Naive thymus-derived CD4-positive, alpha-beta T cell (primary cell): ENCODE measurements around the gene BAIAP2. TPM values are rescaled to one million over a fixed set of nuclear protein-coding genes. Genes with fewer than 3 reads are reported as not detected.

Source experiments
- ATAC-seq: fragments of 150-1000 bp; cut with Tn5 transposase; 2 replicates; pipeline ENCODE4 v1.10.0; 2021; ENCODE audit warnings: mild to moderate bottlenecking, moderate library complexity
- CTCF ChIA-PET: fragments of 350-600 bp; sonication (Branson Sonifier 250); formaldehyde crosslinking; loops from one replicate; lab custom pipeline; 2021; ENCODE audit warnings: antibody characterized with exemption; lab: Charles Lee
- POLR2A ChIA-PET: fragments of 350-600 bp; sonication (Branson Sonifier 250); formaldehyde crosslinking; loops from one replicate; lab custom pipeline; 2021; ENCODE audit warnings: antibody characterized with exemption, inconsistent platforms; lab: Charles Lee
- DNase-seq, 9 donors: peaks; one replicate each; pipeline versions ENCODE4 v3.0.0 to v3.0.0-alpha.2; 2020 to 2022; ENCODE audit warnings: mixed read lengths in 1 of 9
- H3K27ac ChIP-seq: one replicate; pipeline ENCODE4 v1.7.0; 2013; ENCODE audit warnings: mild to moderate bottlenecking, low read depth, low read length, moderate library complexity
- H3K27me3 ChIP-seq, 2 donors: one replicate each; pipeline ENCODE4 v1.7.0; 2013; ENCODE audit warnings: low read length in 2 of 2, mild to moderate bottlenecking in 2 of 2, moderate library complexity in 2 of 2; ENCODE audit not compliant: control insufficient read depth in 2 of 2, insufficient read depth in 2 of 2
- H3K36me3 ChIP-seq, 3 experiments: 1 replicate in 2 of 3; 2 replicates in 1 of 3; pipeline ENCODE4 v1.7.0; 2013; ENCODE audit warnings: low read length in 3 of 3, mild to moderate bottlenecking in 3 of 3, moderate library complexity in 1 of 3; ENCODE audit not compliant: insufficient read depth in 3 of 3, control insufficient read depth in 2 of 3
- H3K4me1 ChIP-seq, 2 donors: one replicate each; pipeline ENCODE4 v1.7.0; 2013; ENCODE audit warnings: low read length in 2 of 2, mild to moderate bottlenecking in 2 of 2, moderate library complexity in 1 of 2; ENCODE audit not compliant: control insufficient read depth in 2 of 2, insufficient read depth in 2 of 2
- H3K4me3 ChIP-seq: 2 replicates; pipeline ENCODE4 v1.7.0; 2013; ENCODE audit warnings: mild to moderate bottlenecking, low read length
- H3K9me3 ChIP-seq, 3 experiments: 1 replicate in 2 of 3; 2 replicates in 1 of 3; pipeline ENCODE4 v1.7.0; 2013; ENCODE audit warnings: low read length in 3 of 3; ENCODE audit not compliant: control insufficient read depth in 2 of 3
- H3K27ac Mint-ChIP-seq, 9 donors: one replicate each; pipeline ENCODE4 v1.8.0; 2020 to 2022; ENCODE audit warnings: mixed read lengths in 9 of 9, mild to moderate bottlenecking in 8 of 9, moderate library complexity in 5 of 9, inconsistent platforms in 2 of 9
- H3K27me3 Mint-ChIP-seq, 5 donors: one replicate each; pipeline ENCODE4 v1.8.0; 2021 to 2022; ENCODE audit warnings: mixed read lengths in 5 of 5, mild to moderate bottlenecking in 1 of 5
- H3K36me3 Mint-ChIP-seq, 5 donors: one replicate each; pipeline ENCODE4 v1.8.0; 2020 to 2022; ENCODE audit warnings: mixed read lengths in 5 of 5, mild to moderate bottlenecking in 3 of 5, inconsistent platforms in 1 of 5
- H3K4me1 Mint-ChIP-seq, 7 donors: one replicate each; pipeline ENCODE4 v1.8.0; 2020 to 2022; ENCODE audit warnings: mixed read lengths in 7 of 7, mild to moderate bottlenecking in 3 of 7, inconsistent platforms in 1 of 7
- H3K4me3 Mint-ChIP-seq, 10 donors: one replicate each; pipeline ENCODE4 v1.8.0; 2020 to 2022; ENCODE audit warnings: mild to moderate bottlenecking in 10 of 10, mixed read lengths in 10 of 10, moderate library complexity in 6 of 10, inconsistent platforms in 2 of 10
- H3K9me3 Mint-ChIP-seq, 11 donors: one replicate each; pipeline ENCODE4 v1.8.0; 2020 to 2022; ENCODE audit warnings: mixed read lengths in 11 of 11, mild to moderate bottlenecking in 4 of 11, inconsistent platforms in 1 of 11, moderate library complexity in 1 of 11
- intact Hi-C, 2 donors: fragments of 100-400 bp; cut with micrococcal nuclease; formaldehyde crosslinking; loops; one replicate each; pipeline ENCODE4 v1.15.1; 2023
- polyA plus RNA-seq, 2 donors: library from polyadenylated mRNA; unstranded; fragments of 300-500 nt; fragmentation: Illumina TruSeq; gene quantifications; one replicate each; pipeline ENCODE4 v1.2.3, GENCODE V29; 2021
- total RNA-seq, 6 experiments: library from RNA in 5 of 6; stranded (reverse) in 5 of 6; gene quantifications; 1 replicate in 5 of 6; 2 replicates in 1 of 6; pipeline ENCODE4 v1.2.3 and lab custom pipeline; 2021 to 2026

Gene BAIAP2
- total and polyA plus RNA-seq, 7 experiments from 2014 or later = 3.2 to 13.7 (median 7.4) TPM

- DNase-seq (no peak), ATAC-seq (no peak)
- no peaks in the 10 kb centered on the region for H3K4me1 ChIP-seq
- CTCF ChIA-PET = no interaction called here
- no peak overlapping the region for H3K4me3 ChIP-seq
- no peak overlapping the region for H3K27ac ChIP-seq
- Mint-ChIP-seq H3K4me1 (peaks cover 0 to 4% (median 0%) of the 10 kb centered on the region in 7 donors), H3K27ac (no peak overlapping the region), H3K27me3 (no peaks in the 10 kb centered on the region), H3K9me3 (no peaks in the 10 kb centered on the region), H3K4me3 (no peak overlapping the region), H3K36me3 (no peaks in the 10 kb centered on the region)
- H3K36me3 ChIP-seq = no peaks in the 10 kb centered on the region
- intact Hi-C loops = no loop called here
- H3K27me3 ChIP-seq = no peaks in the 10 kb centered on the region
- POLR2A ChIA-PET = no interaction called here
- no peaks in the 10 kb centered on the region for H3K9me3 ChIP-seq
These were observed 76.1 kb downstream of the BAIAP2 start for GRCh38 chr17:81111066-81111465.

- H3K27ac Mint-ChIP-seq = no peak overlapping the region
- intact Hi-C loops = no loop called here
- ATAC-seq = no peak
- Histone ChIP-seq H3K36me3 (no peaks in the 10 kb centered on the region), H3K4me1 (no peaks in the 10 kb centered on the region), H3K27ac (no peak overlapping the region), H3K9me3 (no peaks in the 10 kb centered on the region), H3K27me3 (no peaks in the 10 kb centered on the region), H3K4me3 (no peak overlapping the region)
- no peaks in the 10 kb centered on the region for H3K9me3 Mint-ChIP-seq
- CTCF ChIA-PET = no interaction called here
- no peaks in the 10 kb centered on the region for H3K27me3 Mint-ChIP-seq
- peaks cover 0 to 4% (median 0%) of the 10 kb centered on the region in 7 donors for H3K4me1 Mint-ChIP-seq
- H3K36me3 Mint-ChIP-seq = no peaks in the 10 kb centered on the region
- DNase-seq = no peak
- H3K4me3 Mint-ChIP-seq = no peak overlapping the region
- POLR2A ChIA-PET = no interaction called here
These were observed 77.5 kb downstream of the BAIAP2 start for GRCh38 chr17:81112450-81112849.

- Mint-ChIP-seq H3K36me3 (no peaks in the 10 kb centered on the region), H3K9me3 (no peaks in the 10 kb centered on the region), H3K27me3 (no peaks in the 10 kb centered on the region), H3K4me3 (no peak overlapping the region), H3K27ac (no peak overlapping the region), H3K4me1 (peaks cover 0 to 4% (median 0%) of the 10 kb centered on the region in 7 donors)
- Histone ChIP-seq H3K27ac (no peak overlapping the region), H3K4me1 (no peaks in the 10 kb centered on the region), H3K4me3 (no peak overlapping the region), H3K27me3 (no peaks in the 10 kb centered on the region), H3K9me3 (no peaks in the 10 kb centered on the region), H3K36me3 (no peaks in the 10 kb centered on the region)
- intact Hi-C loops = no loop called here
- ChIA-PET POLR2A (interaction anchor here (0.6 kb wide), 1 partner anchor 567 kb away, joined by 3 read pairs; no protein-coding TSS in a partner anchor), CTCF (interaction anchor here (0.7 kb wide), 1 partner anchor 10 kb away, joined by 4 read pairs; no protein-coding TSS in a partner anchor)
- no peak for DNase-seq
- ATAC-seq = no peak
These were observed 78.3 kb downstream of the BAIAP2 start for GRCh38 chr17:81113158-81113724.

GRCh38 chr17:81114351-81115093 lies 79.6 kb downstream of the BAIAP2 start:
- POLR2A ChIA-PET = no interaction called here

GRCh38 chr17:81115219-81115618 lies 80.3 kb downstream of the BAIAP2 start:
- H3K36me3 ChIP-seq = no peaks in the 10 kb centered on the region
- Mint-ChIP-seq H3K4me3 (no peak overlapping the region), H3K36me3 (no peaks in the 10 kb centered on the region), H3K9me3 (no peaks in the 10 kb centered on the region), H3K27me3 (no peaks in the 10 kb centered on the region), H3K27ac (no peak overlapping the region), H3K4me1 (peaks cover 0 to 4% (median 0%) of the 10 kb centered on the region in 7 donors)
- ATAC-seq (no peak), DNase-seq (no peak)
- intact Hi-C loops = no loop called here
- H3K4me1 ChIP-seq = no peaks in the 10 kb centered on the region
- no peaks in the 10 kb centered on the region for H3K27me3 ChIP-seq
- H3K27ac ChIP-seq = no peak overlapping the region
- ChIA-PET POLR2A (no interaction called here), CTCF (no interaction called here)
- no peak overlapping the region for H3K4me3 ChIP-seq
- no peaks in the 10 kb centered on the region for H3K9me3 ChIP-seq

More at GRCh38 chr17:81114351-81115093, 79.6 kb downstream of the BAIAP2 start:
- DNase-seq = no peak
- no peaks in the 10 kb centered on the region for H3K27me3 ChIP-seq
- Mint-ChIP-seq H3K36me3 (no peaks in the 10 kb centered on the region), H3K4me3 (no peak overlapping the region), H3K27ac (no peak overlapping the region), H3K9me3 (no peaks in the 10 kb centered on the region), H3K4me1 (peaks cover 0 to 4% (median 0%) of the 10 kb centered on the region in 7 donors), H3K27me3 (no peaks in the 10 kb centered on the region)
- H3K36me3 ChIP-seq = no peaks in the 10 kb centered on the region
- intact Hi-C loops = no loop called here
- H3K27ac ChIP-seq = no peak overlapping the region
- no peak for ATAC-seq
- CTCF ChIA-PET = interaction anchor here (0.7 kb wide), 1 partner anchor 11 kb away, joined by 4 read pairs; no protein-coding TSS in a partner anchor
- no peaks in the 10 kb centered on the region for H3K9me3 ChIP-seq
- H3K4me1 ChIP-seq = no peaks in the 10 kb centered on the region
- H3K4me3 ChIP-seq = no peak overlapping the region

GRCh38 chr17:81115749-81116464 lies 81.0 kb downstream of the BAIAP2 start:
- POLR2A ChIA-PET = no interaction called here
- CTCF ChIA-PET = no interaction called here
- no peaks in the 10 kb centered on the region for H3K4me1 ChIP-seq

More at GRCh38 chr17:81115749-81116464, 81.0 kb downstream of the BAIAP2 start:
- H3K36me3 ChIP-seq = no peaks in the 10 kb centered on the region
- no peak for DNase-seq
- Mint-ChIP-seq H3K27ac (no peak overlapping the region), H3K4me1 (peaks cover 0 to 4% (median 0%) of the 10 kb centered on the region in 7 donors), H3K36me3 (no peaks in the 10 kb centered on the region), H3K4me3 (no peak overlapping the region), H3K9me3 (no peaks in the 10 kb centered on the region), H3K27me3 (no peaks in the 10 kb centered on the region)
- no peak overlapping the region for H3K27ac ChIP-seq
- no peaks in the 10 kb centered on the region for H3K27me3 ChIP-seq
- no peak for ATAC-seq
- H3K9me3 ChIP-seq = no peaks in the 10 kb centered on the region
- intact Hi-C loops = no loop called here
- no peak overlapping the region for H3K4me3 ChIP-seq
